GM19328 (cell line): ENCODE data around the gene DTWD2.

Source experiments
- ATAC-seq: cut with Tn5 transposase; IDR thresholded peaks from one replicate; pipeline ENCODE4 v1.9.1; 2021; ENCODE audit warnings: mild to moderate bottlenecking, moderate library complexity; ENCODE audit not compliant: unreplicated experiment

The DTWD2 gene

GRCh38 chr5:118987988-118988865 is at the start of gene DTWD2:
Gene DTWD2, minus strand, starts transcription at chr5:118988547. Its CDS starts 36 bp downstream, at chr5:118988511.
- peak; percentile 90 for ATAC-seq

GRCh38 chr5:119037496-119038215 is 49.3 kb upstream of the DTWD2 start:
- no peak for ATAC-seq

- ATAC-seq = no peak
Measured at GRCh38 chr5:119036101-119036762, 47.9 kb upstream of the DTWD2 start.

GRCh38 chr5:119033135-119033534 is 44.8 kb upstream of the DTWD2 start:
- no peak for ATAC-seq

- ATAC-seq = no peak
Measured at GRCh38 chr5:119032656-119033055, 44.3 kb upstream of the DTWD2 start.

- ATAC-seq = no peak
Measured at GRCh38 chr5:119031905-119032304, 43.6 kb upstream of the DTWD2 start.

- peak; percentile 73 for ATAC-seq
Measured at GRCh38 chr5:119031011-119031886, 42.9 kb upstream of the DTWD2 start.

- no peak for ATAC-seq
Measured at GRCh38 chr5:119028575-119028974, 40.2 kb upstream of the DTWD2 start.

- no peak for ATAC-seq
Measured at GRCh38 chr5:119022773-119023172, 34.4 kb upstream of the DTWD2 start.

GRCh38 chr5:119022017-119022745 is 33.8 kb upstream of the DTWD2 start:
- peak; percentile 71 for ATAC-seq

GRCh38 chr5:119021149-119021732 is 32.9 kb upstream of the DTWD2 start:
- ATAC-seq = no peak

GRCh38 chr5:119019949-119020348 is 31.6 kb upstream of the DTWD2 start:
- no peak for ATAC-seq

- ATAC-seq = no peak
Measured at GRCh38 chr5:119019501-119019900, 31.2 kb upstream of the DTWD2 start.

GRCh38 chr5:119017994-119018393 is 29.6 kb upstream of the DTWD2 start:
- ATAC-seq = no peak

- peak; percentile 75 for ATAC-seq
Measured at GRCh38 chr5:119016125-119016774, 27.9 kb upstream of the DTWD2 start.

GRCh38 chr5:119011186-119011585 is 22.8 kb upstream of the DTWD2 start:
- ATAC-seq = no peak

- no peak for ATAC-seq
Measured at GRCh38 chr5:119010206-119010605, 21.9 kb upstream of the DTWD2 start.

- ATAC-seq = no peak
Measured at GRCh38 chr5:119009131-119009530, 20.8 kb upstream of the DTWD2 start.

GRCh38 chr5:118999696-119000095 is 11.3 kb upstream of the DTWD2 start:
- no peak for ATAC-seq
